Testis (tissue), 2 donors: ENCODE results near the gene FA2H.

Experiments
- POLR2A ChIP-seq: fragments of 450-650 bp; IDR thresholded peaks from one replicate; pipeline ENCODE4 v1.6.1; 2017; ENCODE audit warnings: antibody characterized with exemption, mild to moderate bottlenecking, moderate library complexity
- TF ChIP-seq, protein P1 (sequence below), 3 experiments: fragments of 450-650 bp in 2 of 3; fragments of 200-600 bp in 1 of 3; sonication (generic) in 1 of 3; IDR thresholded peaks; one replicate each; pipeline ENCODE4 v1.5.1; 2016 to 2019; ENCODE audit warnings: antibody characterized with exemption in 3 of 3, mild to moderate bottlenecking in 2 of 3, moderate library complexity in 1 of 3

DNA sequence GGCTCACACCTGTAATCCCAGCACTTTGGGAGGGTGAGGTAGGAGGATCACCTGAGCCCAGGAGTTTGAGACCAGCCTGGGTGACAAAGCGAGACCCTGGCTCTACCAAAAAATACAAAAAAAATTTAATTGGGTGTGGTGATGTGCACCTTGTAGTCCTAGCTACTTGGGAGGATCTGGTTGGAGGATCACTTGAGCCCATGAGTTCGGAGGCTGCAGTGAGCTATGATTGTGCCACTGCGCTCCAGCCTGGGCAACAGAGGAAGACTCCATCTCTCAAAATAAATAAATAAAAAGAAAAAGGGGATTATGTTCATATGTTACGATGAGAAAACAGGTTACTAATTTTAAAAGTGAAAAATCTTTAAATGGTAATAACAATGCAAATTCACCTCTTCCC, 75.0 kb downstream of the FA2H start:
- TF ChIP-seq, protein P1, sequence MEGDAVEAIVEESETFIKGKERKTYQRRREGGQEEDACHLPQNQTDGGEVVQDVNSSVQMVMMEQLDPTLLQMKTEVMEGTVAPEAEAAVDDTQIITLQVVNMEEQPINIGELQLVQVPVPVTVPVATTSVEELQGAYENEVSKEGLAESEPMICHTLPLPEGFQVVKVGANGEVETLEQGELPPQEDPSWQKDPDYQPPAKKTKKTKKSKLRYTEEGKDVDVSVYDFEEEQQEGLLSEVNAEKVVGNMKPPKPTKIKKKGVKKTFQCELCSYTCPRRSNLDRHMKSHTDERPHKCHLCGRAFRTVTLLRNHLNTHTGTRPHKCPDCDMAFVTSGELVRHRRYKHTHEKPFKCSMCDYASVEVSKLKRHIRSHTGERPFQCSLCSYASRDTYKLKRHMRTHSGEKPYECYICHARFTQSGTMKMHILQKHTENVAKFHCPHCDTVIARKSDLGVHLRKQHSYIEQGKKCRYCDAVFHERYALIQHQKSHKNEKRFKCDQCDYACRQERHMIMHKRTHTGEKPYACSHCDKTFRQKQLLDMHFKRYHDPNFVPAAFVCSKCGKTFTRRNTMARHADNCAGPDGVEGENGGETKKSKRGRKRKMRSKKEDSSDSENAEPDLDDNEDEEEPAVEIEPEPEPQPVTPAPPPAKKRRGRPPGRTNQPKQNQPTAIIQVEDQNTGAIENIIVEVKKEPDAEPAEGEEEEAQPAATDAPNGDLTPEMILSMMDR (IDR thresholded peaks at IDR 0.05): no peak
- TF ChIP-seq POLR2A: no peak
